GM11168 (cell line): Measurements from ENCODE around the gene MAB21L2.

Source experiments
- in situ Hi-C: fragments of 300-500 bp; cut with MboI; formaldehyde crosslinking; loops from one replicate; pipeline ENCODE4 v1.12.0; 2022; ENCODE audit warnings: low sequenced_read_pairs; ENCODE audit not compliant: unreplicated experiment

Gene MAB21L2

DNA sequence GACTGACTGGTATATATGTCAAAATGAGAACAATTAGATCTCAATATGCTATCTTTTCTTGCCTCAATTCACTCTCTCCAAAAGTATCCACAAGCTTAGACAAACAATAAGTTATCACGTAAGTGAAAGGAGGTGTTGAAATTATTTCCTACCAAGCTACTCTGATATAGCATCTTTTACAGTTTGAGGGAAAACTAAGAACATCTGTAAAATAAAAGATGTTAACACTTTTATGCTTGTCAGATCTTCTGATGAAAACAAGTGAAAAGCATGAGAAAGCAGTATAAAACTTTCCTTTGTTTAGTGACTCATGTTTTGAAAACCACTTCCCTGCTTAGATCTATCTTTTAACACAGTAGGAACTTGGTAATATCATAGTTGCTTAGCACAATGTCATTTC lies 8.4 kb upstream of the MAB21L2 start:
- in situ Hi-C loops, result no loop called here

DNA sequence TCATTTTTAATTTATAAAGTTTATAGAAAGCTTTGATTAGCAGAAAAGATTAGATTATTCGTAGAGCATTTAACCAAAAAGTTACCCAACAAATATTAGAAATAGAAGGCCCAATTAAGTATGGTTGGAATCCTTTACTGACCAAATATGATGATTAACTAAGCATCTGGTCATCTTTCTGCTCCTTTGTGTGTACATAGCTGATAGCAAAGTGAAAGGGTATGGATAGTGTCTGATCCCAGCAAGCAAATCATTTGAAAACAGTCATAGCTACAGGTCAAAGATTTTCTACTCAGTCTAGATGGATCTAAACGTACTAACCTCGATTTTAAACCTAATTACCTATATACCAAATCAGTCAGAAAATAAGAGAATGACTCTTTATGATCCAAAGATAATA lies 7.3 kb upstream of the MAB21L2 start:
- in situ Hi-C loops, result no loop called here

DNA sequence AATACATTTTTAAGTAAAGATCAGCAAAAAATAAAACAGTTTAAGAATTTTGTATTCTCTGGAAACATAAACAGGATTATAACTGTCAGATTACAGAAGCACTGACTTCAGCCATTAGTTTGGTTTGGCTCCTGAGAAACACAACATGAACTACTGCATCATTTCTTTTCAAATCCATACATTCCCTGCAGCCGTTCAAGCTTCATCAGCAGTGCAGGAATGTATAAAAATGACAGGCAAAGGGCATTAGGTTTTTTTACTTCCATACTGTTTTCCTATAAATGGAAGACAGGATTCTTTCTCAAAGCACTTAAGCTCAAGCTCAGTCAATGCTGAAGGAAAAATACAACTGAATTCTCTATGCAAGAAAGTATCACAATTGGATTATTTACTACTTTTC lies 4.2 kb upstream of the MAB21L2 start:
- in situ Hi-C loops, result no loop called here

DNA sequence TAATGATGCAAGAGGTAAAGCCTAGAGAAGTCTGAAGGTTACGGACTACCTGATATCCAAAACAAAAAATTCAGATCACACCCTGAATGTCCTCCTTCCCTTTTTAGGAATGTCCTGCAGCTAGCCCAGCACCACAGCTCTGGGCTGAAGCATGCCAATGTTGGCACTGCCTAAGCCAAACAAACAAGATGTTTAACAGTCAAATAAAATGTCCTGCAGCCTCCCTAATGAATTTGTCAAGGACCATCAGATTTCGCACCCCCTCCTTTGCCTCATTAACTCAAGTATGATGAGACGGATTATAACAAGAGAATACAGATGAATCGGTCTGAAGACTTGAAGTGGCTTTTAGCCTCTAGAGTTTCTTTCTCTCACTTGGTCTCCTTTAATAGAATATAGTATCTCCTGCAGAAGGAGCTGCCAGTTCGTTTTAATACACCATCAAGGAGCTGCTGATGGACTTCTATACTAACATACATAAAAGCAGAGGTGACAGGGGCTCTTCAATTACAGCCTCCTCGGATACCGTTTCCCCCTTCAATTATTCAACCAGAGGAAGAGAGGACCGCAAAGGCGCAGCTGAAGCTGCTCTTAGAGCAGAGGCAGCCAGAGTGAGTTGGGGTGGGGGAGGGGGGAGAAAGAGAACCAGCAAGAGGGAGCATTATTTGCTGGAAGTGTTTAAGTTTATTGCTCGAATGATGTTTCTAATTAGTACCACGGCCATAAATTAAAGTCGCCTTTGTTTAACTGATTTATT lies 3.0 kb upstream of the MAB21L2 start:
- in situ Hi-C loops, result no loop called here

DNA sequence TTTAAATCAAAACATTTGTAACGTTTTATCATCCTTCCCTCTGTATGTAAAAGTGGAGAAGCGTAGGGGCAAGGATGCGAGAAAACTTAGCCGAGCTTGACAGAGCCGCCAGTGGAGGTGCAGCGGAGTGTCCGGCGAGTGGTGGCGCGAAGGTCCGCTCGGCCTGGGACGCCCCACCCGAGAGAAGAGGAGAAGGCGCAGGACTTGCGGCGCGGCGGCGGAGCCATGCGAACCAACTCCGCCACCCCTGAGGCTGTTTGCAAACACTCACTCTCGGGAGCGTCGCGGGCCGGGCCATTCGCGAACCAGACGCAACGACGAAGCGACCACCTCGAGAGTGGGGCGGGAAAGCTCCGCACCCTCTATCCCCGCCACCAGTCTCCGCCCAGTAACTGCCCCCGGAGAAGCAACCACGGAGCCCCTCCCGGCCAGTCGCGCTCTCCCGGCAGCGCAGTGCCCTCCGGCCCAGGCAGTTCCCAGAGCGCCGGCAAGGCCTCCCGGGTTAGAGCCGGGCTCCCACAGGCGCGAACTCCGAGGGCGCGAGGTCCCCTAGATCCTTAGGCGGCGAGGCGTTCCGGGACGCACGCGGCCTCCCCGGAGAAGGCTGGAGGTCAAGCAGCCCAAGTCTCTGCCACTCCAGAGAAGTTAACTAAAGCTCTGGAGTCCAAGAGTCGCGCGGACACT lies 2.3 kb upstream of the MAB21L2 start:
- in situ Hi-C loops, result no loop called here

DNA sequence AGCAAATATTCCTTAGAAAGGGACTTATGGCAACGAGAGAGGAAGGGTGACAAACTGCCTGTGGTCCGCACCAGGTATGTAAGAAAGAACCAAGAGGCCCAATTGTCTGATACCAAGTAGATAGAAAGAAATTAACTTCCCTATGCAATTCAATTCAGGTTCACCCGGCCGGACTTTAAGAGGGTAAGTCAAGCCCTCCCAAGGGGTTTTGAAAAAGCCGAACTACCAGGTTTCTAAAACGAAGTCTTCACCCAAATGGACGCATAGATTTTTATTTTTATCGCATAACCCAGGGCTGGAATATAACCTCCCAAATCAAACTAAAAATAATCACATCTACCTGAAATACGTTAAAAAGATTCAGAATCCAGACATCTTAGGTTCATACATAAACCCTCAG lies 1.6 kb upstream of the MAB21L2 start:
- in situ Hi-C loops, result no loop called here

DNA sequence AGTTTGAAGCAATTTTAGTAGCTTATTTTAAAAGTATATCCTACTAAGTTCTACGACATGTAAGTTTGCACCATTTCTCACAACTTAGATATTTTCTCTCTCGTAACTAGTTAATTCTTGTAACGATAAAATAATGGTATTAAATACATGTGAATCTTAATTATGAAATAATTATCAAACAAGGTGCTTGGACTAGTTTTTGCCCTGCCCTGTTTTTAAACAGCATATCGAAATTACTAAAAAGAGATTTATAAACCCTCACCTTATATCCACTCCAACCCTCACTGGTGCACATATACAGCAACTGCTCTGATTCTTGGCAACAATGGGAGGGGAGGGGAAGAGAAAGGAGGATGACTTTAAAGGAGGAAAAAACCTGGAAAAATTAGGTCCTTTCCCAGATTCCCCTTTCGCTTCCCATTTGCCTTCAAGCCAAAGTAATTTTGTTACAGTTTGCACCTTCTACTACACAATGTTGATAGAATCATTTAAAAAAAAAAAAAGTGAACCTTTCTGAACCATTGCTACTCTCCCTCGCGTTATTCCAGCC lies 820 bp upstream of the MAB21L2 start:
- in situ Hi-C loops, result no loop called here

DNA sequence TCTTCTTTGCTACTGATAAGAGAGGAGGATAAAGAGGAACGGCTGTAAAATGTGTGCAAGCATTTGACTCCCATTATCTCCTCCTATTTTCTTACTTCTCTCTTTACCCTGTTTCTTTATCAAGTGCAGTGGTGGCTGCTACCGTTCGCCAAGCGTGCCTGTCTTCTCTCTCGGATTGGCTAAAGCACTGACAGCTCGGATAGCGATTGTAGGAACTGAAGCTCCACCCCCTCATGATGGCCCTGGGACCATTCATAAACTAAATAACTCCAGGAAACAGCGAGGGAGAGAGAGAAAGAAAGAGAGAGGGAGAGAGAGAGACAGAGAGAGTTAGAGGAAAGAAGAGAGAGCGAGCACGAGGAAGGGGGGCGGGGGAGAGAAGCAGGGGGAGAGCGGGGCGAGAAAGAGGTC lies 305 bp upstream of the MAB21L2 start:
- in situ Hi-C loops, result no loop called here

DNA sequence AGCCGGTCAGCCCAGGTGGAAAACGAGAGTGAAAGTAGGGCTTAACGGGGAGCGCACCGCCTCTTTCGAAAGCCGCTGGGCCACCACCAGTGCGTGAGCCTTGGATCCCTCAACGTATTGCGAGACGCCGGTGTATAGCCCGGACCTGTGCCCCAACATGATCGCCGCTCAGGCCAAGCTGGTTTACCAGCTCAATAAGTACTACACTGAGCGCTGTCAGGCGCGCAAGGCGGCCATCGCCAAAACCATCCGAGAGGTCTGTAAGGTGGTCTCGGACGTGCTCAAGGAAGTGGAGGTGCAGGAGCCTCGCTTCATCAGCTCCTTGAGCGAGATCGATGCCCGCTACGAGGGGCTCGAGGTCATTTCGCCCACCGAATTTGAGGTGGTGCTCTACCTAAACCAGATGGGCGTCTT lies 929 bp downstream of the MAB21L2 start:
- in situ Hi-C loops, result no loop called here

DNA sequence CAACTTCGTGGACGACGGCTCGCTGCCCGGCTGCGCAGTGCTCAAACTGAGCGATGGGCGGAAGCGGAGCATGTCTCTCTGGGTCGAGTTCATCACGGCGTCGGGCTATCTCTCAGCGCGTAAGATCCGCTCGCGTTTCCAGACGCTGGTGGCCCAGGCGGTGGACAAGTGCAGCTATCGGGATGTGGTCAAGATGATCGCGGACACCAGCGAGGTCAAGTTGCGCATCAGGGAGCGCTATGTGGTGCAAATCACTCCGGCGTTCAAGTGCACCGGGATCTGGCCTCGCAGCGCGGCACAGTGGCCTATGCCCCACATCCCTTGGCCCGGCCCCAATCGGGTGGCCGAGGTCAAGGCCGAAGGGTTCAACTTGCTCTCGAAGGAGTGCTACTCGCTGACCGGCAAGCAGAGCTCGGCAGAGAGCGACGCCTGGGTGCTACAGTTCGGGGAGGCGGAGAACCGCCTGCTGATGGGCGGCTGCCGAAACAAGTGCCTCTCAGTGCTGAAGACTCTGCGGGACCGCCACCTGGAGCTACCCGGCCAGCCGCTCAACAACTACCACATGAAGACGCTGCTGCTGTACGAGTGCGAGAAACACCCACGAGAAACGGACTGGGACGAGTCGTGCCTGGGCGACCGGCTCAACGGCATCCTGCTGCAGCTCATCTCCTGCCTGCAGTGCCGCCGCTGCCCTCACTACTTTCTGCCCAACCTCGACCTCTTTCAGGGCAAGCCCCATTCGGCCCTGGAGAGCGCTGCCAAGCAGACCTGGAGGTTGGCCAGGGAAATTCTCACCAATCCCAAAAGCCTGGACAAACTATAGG lies 1.5 kb downstream of the MAB21L2 start:
- in situ Hi-C loops, result no loop called here

DNA sequence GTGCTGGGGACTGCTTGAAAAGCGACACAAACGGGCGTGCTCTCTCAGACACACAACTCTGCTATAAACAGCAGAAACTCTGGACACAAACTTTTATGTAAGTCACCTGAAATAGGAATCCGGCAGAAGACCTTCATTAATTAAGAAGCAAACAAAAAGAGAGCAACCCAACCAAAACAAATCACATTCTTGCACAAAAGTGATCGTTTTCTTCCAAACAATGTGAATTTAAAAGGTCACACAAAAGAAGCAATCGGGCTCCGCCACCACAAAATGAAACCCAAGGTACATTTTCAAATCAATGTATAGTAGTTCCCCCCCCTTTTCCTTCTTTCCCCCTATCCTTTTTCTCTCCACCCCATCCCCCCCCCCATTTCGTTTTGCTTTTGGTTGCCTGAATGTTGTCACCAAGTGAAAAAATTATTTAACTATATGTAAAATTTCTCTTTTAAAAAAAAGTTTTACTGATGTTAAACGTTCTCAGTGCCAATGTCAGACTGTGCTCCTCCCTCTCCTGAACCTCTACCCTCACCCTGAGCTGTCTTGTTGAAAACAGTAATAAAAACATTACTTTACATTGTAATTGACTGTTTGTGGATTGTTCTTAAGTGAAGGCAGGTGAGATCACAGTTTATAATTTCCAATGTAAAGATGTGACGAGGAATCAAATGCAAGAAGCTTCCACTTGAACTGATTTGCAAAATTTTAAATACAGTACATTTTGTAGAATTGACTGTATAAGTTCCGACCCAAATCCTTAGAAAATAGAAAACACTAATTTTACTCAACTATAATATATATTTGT lies 2.4 kb downstream of the MAB21L2 start:
- in situ Hi-C loops, result no loop called here

DNA sequence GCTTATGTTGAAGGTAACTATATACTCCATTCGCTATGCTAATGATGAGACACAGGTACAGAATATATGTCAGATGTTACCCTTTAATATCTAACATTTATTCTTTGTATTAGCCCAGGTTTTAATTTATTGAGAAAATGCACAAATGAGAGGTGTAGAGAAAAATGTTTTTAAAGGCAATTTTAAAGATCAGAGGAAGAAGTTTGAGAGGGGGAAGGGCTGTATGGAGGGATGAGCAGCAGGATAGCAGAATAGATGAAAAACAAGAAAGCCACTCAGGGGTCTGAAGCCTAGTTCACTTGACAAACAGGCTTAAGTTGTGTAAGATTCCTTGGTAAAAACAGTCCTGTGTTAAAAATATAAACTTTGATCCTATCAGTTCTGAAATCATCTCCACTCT lies 3.7 kb downstream of the MAB21L2 start:
- in situ Hi-C loops, result no loop called here

DNA sequence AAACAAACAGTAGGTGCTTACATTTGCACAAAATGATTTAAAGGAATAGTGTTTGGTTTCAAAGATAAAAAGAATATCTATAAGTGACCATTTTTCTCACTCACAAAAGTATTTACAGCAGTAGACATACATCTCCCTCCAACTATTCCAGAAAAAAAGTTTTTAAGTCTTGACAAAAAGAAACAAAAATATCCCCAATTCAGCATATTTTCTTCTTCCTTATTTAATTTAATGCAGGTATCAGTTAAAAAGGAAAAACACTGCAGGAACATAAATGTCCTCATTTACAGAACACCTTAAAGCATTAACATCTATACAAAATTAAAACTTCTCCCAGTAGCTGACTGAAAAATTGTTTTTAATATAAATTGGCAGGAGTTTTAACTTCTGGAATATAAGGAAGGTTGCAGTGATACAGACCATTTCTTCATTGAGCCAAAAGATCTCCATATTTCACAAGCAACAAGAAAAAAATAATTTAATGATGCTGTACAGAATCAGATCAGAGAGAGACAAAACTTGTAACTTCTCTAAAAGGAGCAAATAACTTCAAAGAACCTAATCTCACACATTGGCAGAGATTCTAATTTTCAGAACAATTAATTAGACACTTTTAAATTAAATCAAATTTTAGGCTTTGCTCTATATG lies 4.3 kb downstream of the MAB21L2 start:
- in situ Hi-C loops, result no loop called here

DNA sequence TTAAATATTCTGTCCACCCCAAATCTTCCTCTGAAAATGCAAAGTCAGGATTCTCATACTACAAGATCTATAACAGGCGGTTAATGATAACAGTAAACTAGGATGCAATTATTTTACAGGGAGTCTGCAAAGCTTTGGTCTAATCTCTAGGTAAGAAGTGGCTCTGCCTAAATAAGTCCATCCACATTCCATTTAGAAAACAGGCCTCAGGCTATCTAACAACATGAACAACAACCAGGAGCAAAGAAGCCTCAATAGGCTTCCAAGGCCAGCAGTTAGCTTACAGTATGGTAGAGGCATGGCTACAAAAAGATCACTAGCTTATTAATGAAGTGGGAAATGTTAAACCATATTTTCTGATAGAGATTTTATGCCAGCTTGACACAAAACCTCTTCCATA lies 6.4 kb downstream of the MAB21L2 start:
- in situ Hi-C loops, result no loop called here

DNA sequence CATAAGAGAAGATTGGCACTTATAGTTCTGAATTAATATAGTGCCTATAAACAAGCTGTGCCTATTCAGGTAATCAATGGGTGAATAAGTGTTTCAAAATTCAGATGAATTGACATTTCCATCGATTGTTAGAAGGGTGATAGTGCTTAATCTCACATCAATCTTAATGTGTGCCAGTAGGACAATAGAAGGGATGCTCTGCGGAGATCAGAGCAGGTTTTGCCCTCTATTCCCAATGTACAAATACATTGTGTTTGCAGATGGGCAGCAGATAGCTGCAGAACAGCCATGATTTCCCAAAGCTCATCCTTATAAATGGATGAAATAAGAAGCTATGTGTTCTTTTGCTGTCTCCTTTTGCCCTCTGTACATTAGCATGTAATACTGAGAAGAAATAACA lies 7.2 kb downstream of the MAB21L2 start:
- in situ Hi-C loops, result no loop called here

DNA sequence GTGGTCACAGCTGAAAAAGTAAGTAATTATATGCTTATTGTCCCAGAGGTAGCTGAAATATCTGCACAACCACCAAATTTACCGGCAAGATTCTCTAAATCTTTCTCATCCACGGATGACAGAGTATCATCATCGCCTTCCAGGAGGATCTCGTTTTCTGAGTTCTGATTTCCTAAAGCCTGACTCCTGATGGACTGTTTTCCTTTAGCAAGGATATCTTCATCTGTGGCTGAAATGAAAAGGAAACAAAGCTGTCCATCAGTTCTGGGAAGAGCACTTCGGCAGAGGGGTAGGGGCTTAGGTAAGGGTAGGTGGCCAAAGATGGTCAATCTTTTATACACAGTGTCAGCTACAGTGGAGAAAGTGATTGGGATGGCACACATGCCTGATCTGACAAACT lies 8.7 kb downstream of the MAB21L2 start:
- in situ Hi-C loops, result no loop called here

DNA sequence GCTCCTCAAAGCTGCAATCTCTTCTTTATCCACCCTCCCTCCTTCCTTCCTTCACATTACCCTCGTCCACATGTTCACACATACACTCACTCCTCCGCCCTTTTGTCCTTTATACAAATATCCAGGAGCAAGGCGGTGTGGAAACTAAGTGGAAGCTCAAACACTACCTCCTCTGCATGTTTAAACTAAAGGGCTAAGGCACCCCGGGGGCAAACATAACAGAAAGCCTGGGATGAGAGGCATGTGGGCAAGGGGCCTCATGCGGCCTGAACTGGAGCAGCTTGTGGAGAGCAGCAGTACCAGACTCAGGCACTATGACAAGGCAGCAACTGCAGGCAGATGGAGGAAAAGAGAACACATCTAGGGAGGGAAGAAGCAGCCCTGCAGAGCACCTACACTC lies 9.5 kb downstream of the MAB21L2 start:
- in situ Hi-C loops, result no loop called here

DNA sequence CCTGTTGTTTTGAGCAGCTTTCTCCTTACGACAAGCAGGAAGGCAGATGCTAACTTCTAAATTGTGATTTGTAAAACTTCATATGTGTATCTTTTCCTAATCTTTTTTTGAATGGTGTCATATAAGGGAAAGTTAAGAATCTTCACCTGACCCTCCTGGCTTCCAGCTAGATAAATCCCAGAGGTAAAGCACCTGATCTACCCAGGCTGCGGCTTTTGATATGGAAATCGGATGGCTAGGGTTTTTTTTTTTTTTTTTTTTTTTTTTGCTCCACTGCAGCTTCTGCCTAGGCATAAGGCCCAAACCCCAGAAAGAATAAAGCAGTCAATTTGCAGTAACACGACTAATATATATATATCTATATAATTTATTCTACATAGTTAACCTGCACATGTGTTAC lies 10.0 kb downstream of the MAB21L2 start:
- in situ Hi-C loops, result no loop called here

DNA sequence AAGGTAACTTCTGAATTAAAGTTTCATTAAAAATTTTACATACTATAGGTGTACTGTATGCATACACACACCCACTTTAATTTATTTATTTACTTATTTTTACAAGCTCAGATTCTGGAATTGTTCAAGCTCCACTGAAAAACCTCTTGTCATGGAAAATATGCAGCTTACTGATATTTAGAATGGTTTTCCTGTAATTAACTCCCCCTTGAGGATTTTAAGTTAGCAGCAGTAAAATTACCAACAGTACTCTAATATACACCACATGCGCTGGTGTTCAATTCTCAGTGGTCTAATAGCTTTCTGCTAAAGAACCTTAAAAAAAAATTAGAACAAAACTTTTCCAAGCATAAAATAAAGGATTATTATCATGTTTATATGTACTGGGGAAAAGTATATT lies 12.0 kb downstream of the MAB21L2 start:
- in situ Hi-C loops, result no loop called here

DNA sequence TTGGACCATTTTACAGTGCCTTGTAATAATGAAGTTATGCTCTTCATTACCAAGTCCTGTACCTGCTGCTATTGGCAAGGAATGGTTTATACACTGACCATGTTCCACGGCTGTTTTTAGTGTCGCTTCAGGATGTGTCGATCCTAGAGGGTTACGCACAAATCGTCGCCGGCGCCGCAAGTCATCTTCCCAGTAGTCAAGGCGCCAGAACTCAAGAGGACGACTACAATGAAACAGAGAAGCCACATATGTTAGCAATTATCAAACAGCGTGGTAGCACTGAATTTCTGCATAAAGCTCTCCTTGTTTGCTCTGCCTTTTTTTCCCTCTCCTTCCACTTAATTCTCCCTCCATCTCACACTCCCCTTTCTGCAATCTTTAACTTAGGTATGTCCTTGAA lies 17.0 kb downstream of the MAB21L2 start:
- in situ Hi-C loops, result no loop called here
